Superior temporal gyrus (tissue), 1 donor: ENCODE measurements around the gene ATP2B2.

Experiments
- DNase-seq: peaks from one replicate; pipeline ENCODE4 v3.0.0-alpha.2; 2016; ENCODE audit errors: extremely low spot score

Gene ATP2B2

DNA sequence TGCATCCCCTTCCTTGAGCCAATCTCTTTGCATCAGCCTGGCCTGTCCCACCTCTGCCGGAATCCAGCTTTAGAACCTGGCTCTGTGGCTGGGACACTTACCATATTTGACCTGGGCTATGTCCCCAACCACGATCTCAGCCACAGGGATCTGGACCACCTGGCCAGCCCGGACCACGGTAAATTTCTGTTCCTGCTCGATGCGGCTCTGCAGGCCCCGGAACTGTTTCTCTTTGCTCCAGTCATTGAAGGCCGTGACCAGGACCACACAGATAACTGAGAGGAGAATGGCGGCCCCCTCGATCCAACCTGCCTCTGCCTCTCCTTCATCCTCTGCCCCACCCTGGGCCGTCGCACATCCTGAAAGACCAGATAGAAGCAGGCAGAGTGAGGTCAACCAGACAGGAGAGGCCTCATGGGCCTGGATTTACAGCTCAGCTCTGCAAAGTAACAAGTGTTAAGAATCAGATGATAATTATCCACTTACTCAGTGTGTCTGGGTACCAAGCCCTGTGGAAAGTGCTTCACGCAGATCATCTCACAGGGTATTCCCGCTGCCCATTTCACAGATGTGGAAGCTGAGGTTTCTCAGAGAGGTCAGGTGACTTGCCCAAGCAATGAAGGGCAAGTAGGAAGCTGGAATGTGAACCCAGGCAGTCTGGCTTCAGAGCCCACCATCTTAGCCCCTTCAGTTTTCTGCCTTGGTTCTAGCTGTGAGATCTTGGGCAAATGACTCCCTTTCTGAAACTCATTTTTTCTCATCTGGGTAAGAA, 103.2 kb downstream of the ATP2B2 start:
- DNase-seq: no peak

DNA sequence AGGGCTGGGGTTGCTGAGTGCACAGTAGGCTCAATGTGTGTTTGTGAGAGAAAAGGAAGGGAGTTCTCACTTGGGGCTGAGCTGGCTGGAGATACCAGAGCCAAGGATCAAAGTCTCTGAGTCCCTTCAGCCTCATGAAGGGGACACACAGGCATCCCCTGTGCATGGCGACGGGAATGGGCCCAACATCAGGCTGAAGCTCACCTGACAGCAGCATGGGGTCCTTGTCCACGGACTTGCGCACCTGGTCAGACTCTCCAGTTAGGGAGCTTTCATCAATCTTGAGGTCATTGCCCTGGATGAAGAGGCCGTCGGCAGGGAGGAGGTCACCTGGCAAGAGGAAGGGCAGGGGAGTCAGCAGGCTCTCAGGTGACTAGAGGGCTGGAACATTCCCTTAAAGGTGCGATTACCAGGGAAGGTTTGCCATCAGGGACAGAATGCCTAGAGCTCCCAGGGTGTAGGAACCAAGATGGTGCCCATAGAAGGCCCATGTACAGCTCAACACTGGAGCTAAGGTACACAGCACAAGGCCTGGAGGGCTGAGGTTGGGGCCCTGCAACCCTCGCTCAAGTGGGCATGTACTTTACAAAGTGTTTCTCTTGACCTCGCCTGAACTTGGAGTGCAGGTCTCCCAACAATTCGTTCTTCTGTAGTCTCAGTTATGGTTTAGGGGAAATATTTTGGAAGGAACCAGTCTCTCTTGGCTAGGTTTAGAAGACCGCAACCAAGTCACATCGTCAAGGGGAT, 104.5 kb downstream of the ATP2B2 start:
- DNase-seq: no peak

DNA sequence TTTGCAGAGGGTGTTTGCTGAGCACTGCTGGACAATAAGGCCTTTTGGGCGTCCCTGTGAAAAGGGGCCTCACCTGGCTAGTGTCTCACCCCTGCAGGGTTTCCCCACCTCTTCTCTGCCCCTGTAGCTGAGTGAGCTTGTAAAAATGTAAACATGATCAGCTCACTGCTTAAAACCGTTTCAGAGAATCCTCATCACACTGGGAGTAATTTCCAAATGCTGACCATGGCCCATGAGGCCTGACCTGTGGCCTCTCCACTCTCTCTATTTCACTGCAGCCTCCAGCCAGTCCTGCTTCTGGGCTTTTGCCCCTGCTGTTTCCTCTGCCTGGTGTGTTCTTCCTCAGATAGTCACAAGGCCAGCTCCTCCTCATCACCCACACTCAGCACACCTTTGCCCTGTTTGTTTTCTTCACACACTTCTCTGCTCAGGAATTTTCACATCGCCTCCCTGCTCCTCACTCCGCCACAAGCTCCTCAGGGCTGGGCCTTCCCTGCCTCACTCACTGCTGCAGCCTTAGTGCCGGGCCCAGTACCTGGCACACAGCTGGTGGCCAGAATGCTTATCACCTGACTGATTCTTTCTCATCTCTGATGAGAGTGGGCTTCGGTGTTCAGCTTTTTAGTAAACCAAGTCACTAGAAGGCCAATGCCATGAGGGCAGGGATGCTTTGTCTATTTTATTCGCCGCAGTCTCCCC, 105.2 kb downstream of the ATP2B2 start:
- DNase-seq: no peak

DNA sequence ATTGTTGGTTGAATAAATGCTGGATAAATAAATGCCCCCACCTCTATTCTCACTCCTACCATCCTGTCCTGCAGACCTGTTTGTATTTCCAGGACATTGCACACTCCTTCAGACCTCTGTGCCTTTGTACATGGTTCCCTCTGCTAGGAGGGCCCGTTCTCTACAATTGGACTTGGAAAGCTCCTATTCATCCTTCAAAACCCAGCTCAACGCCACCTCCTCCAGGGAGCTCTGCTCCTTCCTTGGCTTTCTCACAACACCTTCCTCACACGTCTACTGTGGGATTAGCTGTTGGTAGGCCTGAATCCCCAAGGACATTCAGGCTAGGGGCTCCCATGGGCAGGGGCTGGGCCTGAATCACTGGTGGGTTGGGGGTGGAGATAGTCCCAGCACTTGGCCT, 105.8 kb downstream of the ATP2B2 start:
- DNase-seq: no peak

DNA sequence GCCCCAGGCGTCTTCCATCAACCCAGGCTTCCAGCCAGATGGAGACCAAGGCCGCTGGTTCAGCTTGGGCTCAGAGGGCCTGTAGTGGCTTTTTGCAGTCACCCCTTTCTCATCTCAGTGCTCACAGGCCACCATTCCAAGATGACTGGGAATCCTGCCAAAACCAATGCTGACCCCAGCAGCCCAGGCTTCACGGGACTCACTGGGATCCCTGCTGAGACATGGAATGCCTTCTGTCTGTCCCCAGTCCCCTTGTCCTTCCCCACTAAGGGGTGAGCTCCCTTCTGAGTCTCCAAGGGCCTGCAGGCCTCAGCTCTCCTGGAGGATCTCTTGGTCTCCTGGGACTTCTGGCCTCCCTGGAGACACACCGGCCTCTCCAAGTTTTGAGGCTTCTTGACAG, 107.0 kb downstream of the ATP2B2 start:
- DNase-seq: no peak

DNA sequence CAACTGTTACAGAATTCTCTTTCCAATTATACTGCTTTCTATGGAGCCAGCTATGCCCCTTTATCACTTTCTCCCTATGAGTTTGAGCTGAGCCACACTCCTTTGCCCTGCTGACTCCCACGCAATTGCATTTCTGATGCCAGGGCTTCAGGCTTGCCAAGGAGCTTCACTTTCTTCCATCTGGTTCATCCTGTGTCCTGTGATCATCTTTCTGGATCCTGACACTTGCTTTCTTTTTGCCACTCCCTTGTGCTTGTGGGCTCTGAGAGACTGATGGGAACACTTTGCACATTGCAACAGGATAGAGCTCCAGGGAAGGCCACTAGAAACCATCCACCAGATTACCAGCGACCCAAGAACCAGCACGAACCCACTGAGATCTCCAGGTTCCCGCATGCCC, 107.5 kb downstream of the ATP2B2 start:
- peak; percentile 37 for DNase-seq

DNA sequence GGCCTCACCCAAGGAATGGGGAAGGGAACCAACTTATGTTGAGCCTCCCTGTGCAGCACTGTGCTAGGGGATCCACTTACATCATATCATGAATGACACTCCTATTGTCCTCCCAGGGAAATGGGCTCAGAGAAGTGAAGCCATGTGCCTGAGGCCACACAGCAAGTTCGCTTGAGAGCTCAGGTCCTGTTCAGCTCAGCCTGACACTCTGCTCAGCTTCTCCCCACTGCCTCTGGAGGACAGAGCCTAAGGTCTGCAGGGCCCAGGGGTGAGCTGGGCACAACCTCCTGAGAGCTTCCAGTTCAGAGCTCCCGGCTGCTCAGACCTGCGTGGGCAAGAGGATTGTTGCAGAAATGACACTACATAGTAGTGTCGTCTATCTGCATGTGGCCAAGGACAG, 108.5 kb downstream of the ATP2B2 start:
- no peak for DNase-seq

DNA sequence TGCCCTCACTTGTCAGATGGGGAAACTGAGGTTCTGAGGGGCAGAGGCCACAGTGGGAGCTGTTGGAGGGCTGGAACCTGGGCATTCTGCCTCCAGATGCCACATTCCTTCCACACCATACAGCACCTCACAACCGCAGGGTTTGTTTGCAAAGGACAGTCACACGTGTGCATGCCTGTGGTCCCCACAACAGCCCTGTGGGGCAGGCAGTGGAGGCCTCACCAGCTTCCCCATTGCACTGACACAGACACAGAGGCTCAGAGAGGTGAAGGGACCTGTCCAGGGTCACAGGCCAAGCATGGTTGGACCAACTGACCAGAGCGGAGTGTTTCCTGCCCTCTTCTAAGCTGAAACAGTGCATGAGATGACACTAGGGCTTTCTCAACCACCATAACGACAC, 109.3 kb downstream of the ATP2B2 start:
- no peak for DNase-seq

DNA sequence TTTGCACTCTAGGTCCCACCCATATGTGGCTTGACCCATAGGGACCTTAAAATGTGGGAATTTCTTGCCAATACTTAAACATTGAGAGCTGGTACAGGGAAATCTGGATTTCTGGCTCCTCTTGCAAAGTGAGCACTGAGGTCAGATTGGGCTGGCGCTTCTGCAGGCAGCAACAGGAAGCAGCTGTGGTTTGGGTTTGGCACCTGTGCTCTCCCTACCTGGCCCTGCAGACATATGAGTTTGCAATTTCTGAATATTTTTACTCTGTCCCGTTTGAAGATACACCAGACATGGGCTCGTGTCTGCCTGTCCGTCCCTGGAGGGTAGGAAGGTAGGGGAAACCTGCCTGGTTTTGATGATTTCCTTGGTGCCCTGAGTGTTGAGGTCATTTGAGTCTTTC, 109.7 kb downstream of the ATP2B2 start:
- DNase-seq: no peak

DNA sequence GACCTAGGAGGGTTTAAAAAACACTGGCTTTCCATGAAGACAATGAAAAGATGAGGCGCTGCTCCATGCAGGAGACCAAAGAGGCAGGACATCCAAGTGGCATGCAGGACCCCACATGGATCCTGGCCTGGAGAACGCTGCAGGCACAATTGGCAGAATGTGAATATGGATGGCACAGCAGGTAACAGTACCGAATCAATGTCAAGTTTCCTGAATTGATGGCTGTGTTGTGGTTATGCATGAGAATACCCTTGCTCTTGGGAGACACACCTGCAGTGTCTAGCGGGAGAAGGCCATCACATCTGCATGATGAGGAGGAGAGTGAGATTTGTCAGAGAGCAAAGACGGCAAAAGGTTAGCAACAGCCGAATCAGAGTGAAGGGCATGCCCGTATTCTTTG, 110.2 kb downstream of the ATP2B2 start:
- no peak for DNase-seq

DNA sequence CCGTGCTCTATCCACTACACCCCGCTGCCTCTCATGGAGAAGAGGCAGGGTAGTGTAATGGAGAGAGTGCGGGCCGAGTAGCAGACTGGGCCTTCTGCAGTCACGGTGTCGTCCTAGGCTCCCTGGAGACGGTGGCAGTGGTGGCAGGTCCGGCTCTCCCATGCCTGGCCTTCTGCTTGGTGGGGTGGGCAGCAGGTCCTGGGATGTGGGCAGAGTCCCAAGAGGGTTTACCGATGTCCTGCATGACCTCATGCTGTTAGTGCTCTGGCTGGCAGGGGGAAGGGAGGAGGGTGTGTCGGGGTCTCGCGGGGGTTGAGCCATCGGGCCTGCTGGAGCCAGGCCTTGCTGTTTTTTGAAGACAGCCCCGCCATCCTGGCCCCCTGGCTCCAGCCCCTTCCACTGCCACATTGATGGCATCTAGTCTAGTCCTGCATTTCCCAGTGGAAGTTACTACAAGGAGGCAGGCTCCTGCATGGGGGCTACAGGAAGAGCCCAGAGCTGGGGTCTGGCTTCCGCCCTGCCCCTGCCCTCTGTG, 110.8 kb downstream of the ATP2B2 start:
- no peak for DNase-seq

DNA sequence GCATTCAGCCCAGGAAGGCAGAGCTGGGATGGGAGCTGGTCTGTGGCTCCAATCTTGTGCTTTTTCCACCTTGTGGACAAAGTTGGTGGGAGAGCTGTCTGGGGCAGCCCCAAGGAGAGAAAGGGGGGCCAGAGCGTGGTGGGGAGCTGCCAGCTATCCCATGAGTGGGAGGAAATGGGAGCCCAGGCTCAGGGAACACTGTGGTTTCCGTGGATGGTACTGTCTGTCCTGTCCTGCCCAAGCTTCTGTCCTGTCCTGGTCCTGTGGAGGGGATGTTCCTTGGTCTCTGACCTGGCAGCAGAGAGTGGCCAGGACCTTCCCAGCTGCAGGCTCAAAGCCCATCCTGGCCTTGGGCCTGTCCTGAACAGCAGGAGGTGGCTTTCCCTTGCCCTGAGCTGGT, 111.9 kb downstream of the ATP2B2 start:
- no peak for DNase-seq

DNA sequence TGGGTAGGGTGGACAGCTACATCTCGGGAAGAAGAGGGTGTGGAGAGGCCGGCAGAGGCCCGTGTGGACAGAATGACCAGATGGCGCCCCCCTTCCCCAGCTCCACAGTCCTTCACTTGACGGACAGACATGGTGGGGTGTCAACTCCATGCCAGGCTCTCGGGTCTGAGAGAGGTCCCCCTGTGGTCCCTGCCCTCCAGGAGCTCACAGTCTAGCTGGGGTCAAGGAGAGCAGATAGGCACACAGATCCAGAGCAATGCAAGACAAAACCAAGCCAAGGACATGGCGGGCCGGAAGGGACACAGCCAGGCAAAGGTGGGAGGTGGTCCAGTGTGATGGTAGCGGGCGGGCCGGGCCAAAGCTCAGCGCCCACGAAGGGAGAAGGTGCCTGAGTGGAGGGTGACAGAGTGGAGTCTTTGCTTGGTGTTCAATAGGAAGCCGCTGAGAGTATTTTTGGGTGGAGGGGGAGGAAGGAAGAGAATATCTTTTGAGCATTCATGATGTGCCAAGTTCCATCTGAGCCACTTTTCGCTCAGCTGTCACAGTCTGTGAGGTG, 112.4 kb downstream of the ATP2B2 start:
- no peak for DNase-seq

DNA sequence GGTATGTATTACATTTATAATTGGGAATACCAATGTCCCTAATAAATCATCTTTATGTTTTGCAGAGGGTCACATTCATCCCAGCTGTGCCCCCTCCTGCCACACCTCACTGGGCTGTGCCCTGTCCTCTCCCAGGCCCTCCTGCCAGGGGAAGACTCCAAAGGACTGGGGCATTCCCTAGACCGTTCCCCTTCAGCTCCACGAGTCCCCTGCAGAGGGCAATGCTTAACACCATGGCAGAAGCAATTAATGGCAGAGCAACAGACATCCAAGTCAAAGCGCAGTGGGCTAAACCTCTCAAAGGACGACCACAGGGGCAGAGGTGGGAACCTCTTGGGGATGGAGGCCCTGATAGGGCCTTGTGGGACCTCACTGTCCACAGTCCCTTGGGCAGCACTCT, 113.1 kb downstream of the ATP2B2 start:
- DNase-seq: no peak

DNA sequence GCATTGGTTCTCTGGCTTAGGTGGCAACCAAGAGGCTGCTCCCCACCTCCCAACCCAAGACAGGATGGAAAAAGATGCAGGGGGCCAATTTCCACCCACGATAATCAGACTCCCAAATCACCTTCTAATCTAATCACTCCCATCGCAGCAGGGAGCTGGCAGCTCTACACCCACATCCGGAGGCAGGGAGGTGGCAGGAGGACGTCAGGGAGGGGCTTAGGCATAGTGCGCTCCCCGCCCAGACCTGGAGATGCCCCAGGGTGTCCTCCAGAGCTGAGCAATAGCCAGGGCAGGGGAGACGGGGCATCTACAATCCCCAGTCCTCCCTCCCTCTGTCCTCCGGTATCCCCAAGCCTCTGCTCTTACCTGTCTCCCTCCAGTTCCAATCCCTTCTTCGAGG, 114.0 kb downstream of the ATP2B2 start:
- no peak for DNase-seq

DNA sequence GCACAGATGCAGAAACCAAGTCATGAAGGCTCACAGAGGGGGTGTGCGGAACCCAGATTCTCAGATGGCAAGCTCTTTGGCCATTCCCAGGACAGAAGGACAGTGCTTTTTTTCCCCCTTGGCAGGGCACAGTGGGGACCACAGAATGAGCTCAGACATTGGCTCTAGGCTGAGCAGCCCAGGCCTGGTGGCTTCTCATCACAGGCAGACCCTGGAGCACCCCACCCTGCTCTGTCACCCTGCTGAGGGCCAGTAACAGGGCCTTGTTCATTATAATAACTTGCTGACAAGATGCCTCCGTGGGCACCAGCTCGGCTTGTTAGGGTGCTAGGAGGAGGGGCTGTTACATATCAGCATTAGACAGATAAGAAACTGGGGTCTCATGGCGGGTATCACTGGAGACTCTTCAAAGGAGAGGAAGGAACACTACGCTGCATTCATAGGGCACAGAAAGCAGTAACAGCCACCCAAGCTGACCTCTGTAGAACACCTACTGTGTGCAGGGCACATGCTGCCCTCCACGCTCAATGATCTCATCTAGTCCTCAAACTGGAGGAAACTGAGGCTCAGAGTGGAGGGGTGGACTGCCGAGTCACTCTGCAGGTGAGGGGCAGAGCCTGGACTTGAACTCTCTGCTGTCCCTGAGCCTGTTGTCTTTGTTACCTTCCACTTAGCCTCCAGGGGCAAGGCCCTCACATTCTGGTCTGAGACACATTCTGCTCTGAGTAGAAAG, 114.6 kb downstream of the ATP2B2 start:
- no peak for DNase-seq

DNA sequence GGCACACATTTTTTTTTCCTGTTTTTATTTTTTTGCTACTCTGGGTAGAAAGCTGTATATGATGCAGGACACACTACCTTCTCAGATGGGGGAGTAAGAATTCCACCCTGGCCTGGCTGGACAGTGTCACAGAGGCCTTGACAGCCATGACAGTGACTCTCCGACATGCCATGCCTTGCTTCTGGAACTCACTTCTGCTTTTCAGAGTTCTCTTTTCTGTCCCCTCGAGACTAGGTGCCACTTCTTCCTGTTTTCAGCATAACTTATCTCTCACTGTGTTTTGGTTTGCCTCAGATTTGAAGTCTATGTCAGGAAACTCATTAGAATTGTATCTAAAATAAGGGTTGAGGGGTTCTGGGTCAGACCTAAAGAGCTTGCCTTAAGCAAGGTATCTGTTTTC, 115.4 kb downstream of the ATP2B2 start:
- no peak for DNase-seq

DNA sequence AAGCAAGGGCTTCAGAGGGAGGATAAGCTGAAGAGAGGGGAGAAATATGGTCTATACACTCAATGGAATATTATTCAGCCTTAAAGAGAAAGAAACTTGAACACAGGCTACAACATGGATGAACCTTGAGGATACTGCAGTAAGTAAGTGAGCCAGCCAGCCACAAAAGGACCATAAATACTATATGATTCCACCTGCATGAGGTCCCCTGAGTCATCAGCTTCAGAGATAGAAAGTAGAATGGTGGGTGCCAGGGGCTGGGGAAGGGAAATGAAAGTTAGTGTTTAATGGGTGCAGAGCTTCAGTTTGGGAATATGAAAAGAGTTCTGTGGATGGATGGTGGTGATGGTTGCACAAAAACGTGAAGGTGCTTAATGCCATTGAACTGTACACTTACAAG, 116.0 kb downstream of the ATP2B2 start:
- no peak for DNase-seq

DNA sequence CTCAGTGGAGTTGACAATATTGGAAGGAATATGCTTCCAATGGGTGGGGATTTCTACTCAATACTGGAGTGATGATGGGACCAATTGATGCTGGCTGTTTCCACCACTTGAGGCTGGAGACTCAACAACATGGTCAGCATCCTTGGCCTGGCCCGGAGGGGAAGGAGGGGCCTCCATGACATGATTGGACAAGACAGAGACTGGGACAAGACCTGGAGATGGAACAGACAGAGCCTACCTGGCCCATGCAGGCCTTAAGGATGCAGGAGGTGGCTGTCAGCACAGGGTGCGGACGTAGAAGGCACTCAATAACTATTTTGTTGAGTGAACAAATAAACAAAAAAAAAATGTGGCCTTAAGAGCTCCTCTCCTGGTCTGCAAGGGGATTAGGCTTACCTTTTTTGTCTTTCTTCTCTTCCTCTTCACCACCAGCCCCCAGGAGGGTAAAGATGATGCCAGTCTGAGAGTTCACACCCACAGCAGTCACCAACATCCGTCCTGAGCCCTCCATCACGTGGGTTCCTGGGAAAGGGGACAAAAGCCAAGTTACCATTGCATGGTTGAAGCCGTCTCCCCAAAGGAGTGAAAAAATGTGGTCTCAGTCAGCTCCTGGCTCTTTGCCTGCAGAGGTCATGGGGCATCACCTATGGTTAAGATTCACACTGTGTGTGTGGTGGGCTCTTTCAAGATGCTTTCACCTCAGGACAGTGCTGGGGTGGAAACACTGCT, 117.3 kb downstream of the ATP2B2 start:
- DNase-seq: no peak

DNA sequence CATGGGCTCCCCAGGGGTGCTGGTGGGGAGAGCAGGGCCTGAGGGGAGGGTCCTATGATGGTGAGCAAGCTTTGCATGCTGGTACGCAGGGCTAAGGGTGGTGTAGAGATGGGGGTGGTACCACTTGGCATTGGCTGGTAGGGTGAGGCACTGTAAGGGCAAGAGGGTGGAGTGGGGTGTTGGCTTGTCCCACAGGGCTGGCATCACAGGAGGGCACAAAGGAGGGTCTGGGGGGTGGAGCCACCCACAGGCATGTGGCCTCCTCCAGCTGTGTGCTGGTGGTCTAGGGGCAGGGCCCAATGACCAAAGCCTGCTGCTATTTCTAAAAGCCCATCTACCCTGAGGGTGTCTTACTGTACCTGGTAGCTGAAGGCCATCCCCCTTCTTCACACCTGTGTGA, 119.3 kb downstream of the ATP2B2 start:
- DNase-seq: no peak
